ENCODE results near the gene MLEC. TPM values are rescaled to one million over a fixed set of nuclear protein-coding genes. Genes with fewer than 3 reads are reported as not detected.

MLEC gene
- total RNA-seq, result 31.7 and 45.1 TPM in 2 replicates

- peak; percentile 83 to 97 for DNase-seq (ENCODE audit: low read depth in 2 of 2)
Measured at GRCh38 chr12:120686690-120687577, at the start of gene MLEC. MLEC (plus strand) TSS chr12:120687149; CDS start chr12:120687297, 148 bp downstream.

DNA sequence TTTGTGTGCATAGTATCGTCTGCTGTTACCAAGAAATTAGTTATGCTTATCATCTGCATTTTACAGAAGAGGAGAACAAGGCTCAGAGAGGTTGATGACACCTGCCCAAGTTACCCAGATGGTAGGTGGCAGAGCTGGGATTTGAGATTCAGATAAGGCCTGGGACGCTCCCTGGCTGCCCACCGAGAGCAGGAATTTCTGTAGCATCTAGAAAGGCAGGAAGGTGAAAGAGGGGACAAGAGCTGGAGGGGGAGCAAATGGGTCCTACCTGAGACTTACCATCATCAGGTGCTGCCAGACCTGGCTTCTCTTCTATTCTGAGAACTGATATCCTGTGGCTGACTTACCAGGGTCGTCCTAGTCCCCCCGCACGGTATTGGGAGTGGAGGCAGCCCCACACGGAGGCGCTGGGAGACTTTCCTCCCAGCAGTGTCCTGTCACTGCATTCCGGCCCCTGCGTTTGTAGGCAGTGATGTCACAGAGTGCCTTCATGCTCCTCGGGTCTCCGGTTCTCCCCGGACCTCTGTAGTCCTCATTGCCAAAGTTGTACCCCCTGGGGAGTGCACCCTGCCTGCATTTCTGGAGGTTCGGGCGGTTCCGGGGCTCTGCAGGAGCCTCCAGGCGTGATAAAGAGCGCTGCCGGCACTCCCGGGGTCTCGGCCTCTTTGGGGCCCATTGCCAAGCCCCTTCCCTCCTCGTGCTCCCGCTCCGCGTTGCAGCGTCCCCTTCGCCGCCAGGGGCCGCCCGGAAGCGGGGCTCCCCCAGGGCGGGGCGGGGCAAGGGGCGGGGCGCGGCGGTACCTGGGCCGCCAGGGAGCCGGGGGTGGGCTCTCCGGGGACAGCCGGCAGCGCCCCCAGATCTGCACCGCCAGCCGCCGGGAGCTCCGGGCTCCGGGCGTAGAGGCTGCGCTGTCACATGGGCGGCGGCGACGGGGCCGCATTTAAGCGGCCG, 46.9 kb upstream of the MLEC start, which contains the start of gene CABP1:
CABP1 (plus strand) TSS at position 856 of the 951 bp plus-strand sequence; CDS start at position 916, 60 bp downstream.
- DNase-seq (ENCODE audit: low read depth in 2 of 2), result no peak

DNA sequence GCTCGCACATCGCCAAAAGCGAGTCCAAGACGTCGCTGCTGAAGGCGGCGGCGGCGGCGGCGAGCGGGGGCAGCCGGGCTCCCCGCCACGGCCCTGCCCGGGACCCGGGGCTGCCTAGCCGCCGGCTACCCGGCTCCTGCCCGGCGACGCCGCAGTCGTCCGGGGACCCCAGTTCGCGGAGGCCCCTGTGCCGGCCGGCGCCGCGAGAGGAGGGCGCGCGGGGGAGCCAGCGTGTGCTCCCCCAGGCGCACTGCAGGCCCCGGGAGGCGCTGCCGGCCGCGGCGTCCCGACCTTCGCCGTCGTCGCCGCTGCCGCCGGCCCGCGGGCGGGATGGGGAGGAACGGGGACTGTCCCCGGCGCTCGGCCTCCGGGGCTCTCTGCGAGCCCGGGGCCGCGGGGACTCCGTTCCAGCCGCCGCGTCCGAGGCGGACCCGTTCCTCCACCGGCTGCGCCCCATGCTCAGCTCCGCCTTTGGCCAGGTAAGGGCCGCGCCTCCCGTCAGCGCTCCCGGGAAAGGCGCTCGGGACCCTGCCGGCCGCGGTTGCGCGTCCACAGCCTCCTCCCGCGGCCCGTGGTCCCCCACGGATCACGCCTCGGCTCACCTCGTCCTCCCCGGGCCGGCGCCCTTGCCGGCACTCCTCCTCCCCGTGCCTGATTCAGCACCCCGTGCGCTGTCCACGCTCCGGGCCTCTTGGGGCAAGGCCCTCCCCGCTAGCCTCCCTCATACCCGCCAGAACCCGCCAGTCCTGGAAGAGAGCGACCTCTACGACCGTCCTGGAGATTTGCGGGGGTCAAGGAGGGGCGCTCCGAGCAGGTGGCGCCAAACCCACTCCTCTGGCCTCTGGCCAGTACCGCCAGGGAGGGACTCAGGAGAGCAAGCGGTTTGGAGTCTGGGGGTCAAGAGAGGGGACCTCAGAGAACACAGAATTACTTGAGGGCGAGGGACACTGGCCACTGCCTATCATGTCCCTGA, 45.8 kb upstream of the MLEC start:
- peak; percentile 21 to 60 for DNase-seq (ENCODE audit: low read depth in 2 of 2)

GRCh38 chr12:120642121-120642520, 44.8 kb upstream of the MLEC start:
- no peak for DNase-seq (ENCODE audit: low read depth in 2 of 2)

GRCh38 chr12:120642826-120643225, 44.1 kb upstream of the MLEC start:
- no peak for DNase-seq (ENCODE audit: low read depth in 2 of 2)

GRCh38 chr12:120643574-120643973, 43.4 kb upstream of the MLEC start:
- DNase-seq (ENCODE audit: low read depth in 2 of 2), result no peak

DNA sequence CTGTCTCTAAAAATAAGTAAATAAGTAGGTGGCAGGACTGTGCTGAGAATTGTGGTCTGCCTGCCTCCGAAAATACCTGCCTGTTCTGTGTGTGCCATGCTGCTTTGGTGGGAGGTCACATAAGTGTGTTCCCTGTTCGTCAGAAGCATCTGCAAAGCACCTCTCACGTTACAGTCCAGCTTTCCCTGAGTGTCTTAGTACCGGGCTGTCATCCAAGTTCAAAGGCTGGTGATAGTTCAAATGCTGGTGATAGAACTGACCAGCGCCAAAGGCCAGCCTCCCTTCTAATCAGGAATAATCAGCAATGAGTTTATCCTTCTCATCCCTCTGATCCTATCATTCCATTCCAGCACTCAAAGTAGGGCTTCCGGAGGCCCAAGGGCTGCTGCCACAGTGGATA, 40.9 kb upstream of the MLEC start:
- no peak for DNase-seq (ENCODE audit: low read depth in 2 of 2)

GRCh38 chr12:120647375-120647755, 39.6 kb upstream of the MLEC start:
- DNase-seq (ENCODE audit: low read depth in 2 of 2), result no peak

- no peak for DNase-seq (ENCODE audit: low read depth in 2 of 2)
Measured at GRCh38 chr12:120649442-120650232, 37.3 kb upstream of the MLEC start.

- DNase-seq (ENCODE audit: low read depth in 2 of 2), result no peak
Measured at GRCh38 chr12:120650233-120650690, 36.7 kb upstream of the MLEC start.

- DNase-seq (ENCODE audit: low read depth in 2 of 2), result no peak
Measured at GRCh38 chr12:120651821-120652220, 35.1 kb upstream of the MLEC start.

DNA sequence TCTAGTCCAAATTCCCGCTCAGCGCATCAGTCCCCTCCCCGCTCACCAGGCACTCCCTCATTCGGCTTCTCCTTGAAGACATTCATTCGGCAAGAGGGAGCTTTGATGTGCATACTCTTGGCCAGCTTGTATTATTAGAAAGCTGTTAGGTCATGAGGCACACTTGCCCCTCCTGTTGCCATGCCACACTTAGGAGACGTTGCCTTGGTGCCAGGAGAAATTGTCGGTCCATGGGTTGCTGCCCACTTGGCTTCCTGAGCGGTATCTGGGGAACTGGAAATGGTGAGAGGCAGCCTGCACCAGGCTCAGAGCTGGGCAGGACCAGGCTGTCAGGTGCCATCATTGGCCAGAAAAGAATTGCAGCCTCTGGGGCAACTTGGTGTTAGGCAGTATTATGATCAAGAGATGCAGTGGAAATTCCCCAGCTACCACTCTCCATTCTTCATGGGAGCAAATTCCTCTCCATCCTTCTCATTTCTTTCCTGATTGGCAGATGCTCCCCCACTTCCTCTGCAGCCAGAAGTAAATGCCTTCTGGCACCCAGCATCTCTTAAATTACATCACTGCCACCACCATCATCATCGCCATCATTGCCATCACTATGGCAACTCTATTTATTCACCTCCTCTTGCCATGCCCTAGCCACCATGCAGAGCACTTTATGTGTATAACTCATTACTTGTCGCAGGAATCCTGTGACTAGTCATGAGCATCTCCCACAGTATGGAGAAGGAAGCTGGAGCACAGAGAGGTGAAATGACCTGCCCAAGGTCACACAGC, 34.1 kb upstream of the MLEC start:
- no peak for DNase-seq (ENCODE audit: low read depth in 2 of 2)

DNA sequence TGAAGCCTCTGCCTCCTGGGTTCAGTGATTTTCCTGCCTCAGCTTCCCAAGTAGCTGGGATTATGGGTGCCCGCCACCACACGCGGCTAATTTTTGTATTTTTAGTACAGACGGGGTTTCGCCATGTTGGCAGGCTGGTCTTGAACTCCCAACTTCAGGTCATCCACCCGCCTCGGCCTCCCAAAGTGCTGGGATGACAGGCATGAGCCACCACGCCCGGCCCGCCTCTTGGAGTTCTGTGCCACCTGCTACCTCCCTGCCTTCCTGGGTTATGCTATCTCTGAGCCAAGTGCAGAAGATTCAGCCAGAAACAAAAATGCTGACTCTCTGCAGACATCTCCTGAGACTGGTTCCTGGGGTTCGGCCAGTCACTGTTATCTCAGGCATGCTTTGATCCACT, 33.3 kb upstream of the MLEC start:
- DNase-seq (ENCODE audit: low read depth in 2 of 2), result no peak

GRCh38 chr12:120654656-120655055, 32.3 kb upstream of the MLEC start:
- no peak for DNase-seq (ENCODE audit: low read depth in 2 of 2)

DNA sequence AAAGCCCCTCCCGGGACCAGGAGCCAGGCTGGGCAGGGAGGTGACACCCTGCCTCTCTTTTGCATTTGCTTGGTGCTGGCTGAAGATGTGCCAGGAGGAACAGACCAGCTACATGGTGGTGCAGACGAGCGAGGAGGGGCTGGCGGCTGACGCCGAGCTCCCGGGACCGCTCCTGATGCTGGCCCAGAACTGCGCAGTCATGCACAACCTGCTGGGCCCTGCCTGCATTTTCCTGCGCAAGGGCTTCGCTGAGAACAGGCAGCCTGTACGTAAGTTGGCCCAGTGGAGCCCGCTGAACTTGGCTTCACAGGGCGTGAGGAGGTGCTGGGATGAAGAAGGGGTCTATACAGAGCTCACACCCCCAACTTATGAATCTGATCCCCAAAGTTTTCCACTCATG, 30.9 kb upstream of the MLEC start:
- no peak for DNase-seq (ENCODE audit: low read depth in 2 of 2)

DNA sequence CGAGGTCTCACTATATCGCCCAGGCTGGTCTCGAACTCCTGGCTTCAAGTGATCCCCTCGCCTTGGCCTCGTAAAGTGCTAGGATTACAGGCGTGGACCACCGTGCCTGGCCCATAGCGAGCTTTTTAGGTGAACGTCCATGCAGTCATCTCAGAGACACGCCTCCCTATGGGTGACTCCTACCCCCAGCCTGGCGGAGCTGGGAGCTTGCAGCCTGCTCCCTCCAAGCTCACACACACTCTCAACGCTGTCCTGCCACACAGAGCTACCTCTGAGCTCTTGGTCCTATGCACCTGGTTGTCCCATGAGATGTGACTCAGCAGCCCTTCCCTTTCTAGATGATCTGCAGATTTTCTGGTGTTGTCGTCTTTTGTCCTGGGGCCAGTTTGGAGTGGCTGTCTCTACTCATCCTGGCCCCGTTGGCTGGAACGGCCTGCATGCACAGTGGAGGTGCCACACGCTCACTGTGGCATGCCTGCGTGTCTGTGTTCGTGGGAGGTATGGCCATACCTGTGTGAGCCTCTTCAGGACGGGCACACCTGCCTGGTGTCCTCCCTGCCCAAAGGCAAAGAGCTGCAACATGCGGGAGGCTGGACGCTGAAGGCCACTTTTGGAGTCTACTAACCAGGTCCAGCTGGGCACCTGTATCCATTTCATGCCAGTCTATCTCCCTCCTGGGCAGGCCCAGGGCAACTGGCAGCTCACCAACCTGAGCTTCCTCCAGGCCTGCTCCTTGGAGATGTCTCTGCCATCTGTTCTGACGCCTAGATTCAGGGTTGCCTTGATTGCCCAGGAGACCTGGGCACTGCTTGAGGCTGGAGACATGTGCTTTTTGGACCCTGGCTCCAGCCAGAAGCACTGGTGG, 28.4 kb upstream of the MLEC start:
- DNase-seq (ENCODE audit: low read depth in 2 of 2), result no peak

GRCh38 chr12:120659151-120659525, 27.8 kb upstream of the MLEC start:
- no peak for DNase-seq (ENCODE audit: low read depth in 2 of 2)

DNA sequence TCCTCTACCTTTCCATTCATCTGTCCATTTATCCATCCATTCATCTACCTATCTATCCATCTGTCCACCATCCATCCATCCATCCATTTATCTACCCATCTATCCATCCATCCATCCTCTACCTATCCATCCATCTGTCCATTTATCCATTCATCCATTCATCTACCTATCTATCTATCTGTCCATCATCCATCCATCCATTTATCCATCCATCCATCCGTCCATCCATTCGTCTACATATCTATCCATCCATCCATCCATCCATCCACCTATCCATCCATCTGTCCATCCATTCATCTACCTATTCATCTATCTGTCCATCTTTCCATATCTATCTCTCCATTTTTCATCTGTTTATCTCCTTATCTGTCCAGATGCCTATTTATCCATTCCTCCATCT, 25.5 kb upstream of the MLEC start:
- DNase-seq (ENCODE audit: low read depth in 2 of 2), result no peak
